Osteoblast (primary cell): ENCODE data around the gene HPN. TPM values are rescaled to one million over a fixed set of nuclear protein-coding genes. Genes with fewer than 3 reads are reported as not detected.

Source experiments
- DNase-seq: peaks from one replicate; pipeline ENCODE4 v3.0.0; 2011; ENCODE audit warnings: low spot score, mixed read lengths; ENCODE audit not compliant: insufficient read length; ENCODE audit errors: missing footprints
- H2AFZ ChIP-seq: 2 replicates; pipeline ENCODE4 v1.6.0; 2011; ENCODE audit warnings: mild to moderate bottlenecking, low read length
- H3K27ac ChIP-seq: 2 replicates; pipeline ENCODE4 v1.5.1; 2011; ENCODE audit warnings: mild to moderate bottlenecking, low read depth, low read length, moderate library complexity
- H3K27me3 ChIP-seq: 2 replicates; pipeline ENCODE4 v1.6.0; 2012; ENCODE audit warnings: mild to moderate bottlenecking, control low read depth, inconsistent platforms, low read length, moderate library complexity; ENCODE audit not compliant: insufficient read depth
- H3K36me3 ChIP-seq: 2 replicates; pipeline ENCODE4 v1.5.1; 2011; ENCODE audit warnings: mild to moderate bottlenecking, low read length, control low read depth, moderate library complexity; ENCODE audit not compliant: insufficient read depth
- H3K4me1 ChIP-seq: 2 replicates; pipeline ENCODE4 v1.5.1; 2011; ENCODE audit warnings: mild to moderate bottlenecking, low read length, control low read depth, moderate library complexity; ENCODE audit not compliant: insufficient read depth
- H3K4me2 ChIP-seq: 2 replicates; pipeline ENCODE4 v1.6.0; 2011; ENCODE audit warnings: mild to moderate bottlenecking, low read length; ENCODE audit not compliant: insufficient read depth
- H3K4me3 ChIP-seq: fragments of 200-600 bp; sonication (generic); 3 replicates; pipeline ENCODE4 v1.5.1; 2012; ENCODE audit warnings: mild to moderate bottlenecking, low read length, inconsistent platforms; ENCODE audit not compliant: insufficient read depth
- H3K79me2 ChIP-seq: 2 replicates; pipeline ENCODE4 v1.6.0; 2012; ENCODE audit warnings: mild to moderate bottlenecking, low read length, control low read depth, inconsistent platforms; ENCODE audit not compliant: insufficient read depth
- H3K9me3 ChIP-seq: 2 replicates; pipeline ENCODE4 v1.5.1; 2011; ENCODE audit warnings: low read depth, low read length, control low read depth
- H4K20me1 ChIP-seq: 2 replicates; pipeline ENCODE4 v1.6.0; 2012; ENCODE audit warnings: mild to moderate bottlenecking, low read length, control low read depth; ENCODE audit not compliant: insufficient read depth
- CTCF ChIP-seq: IDR thresholded peaks from 2 replicates; pipeline ENCODE4 v1.5.1; 2011; ENCODE audit warnings: mild to moderate bottlenecking, low read depth, low read length, moderate library complexity; ENCODE audit errors: extremely low read depth
- total RNA-seq: library from RNA; depleted of rRNA; stranded (reverse); fragments of >200 nt; gene quantifications from 2 replicates; pipeline ENCODE4 v1.2.3, GENCODE V29; 2012

HPN gene
- total RNA-seq, 1 donor, result under 0.01 TPM

DNA sequence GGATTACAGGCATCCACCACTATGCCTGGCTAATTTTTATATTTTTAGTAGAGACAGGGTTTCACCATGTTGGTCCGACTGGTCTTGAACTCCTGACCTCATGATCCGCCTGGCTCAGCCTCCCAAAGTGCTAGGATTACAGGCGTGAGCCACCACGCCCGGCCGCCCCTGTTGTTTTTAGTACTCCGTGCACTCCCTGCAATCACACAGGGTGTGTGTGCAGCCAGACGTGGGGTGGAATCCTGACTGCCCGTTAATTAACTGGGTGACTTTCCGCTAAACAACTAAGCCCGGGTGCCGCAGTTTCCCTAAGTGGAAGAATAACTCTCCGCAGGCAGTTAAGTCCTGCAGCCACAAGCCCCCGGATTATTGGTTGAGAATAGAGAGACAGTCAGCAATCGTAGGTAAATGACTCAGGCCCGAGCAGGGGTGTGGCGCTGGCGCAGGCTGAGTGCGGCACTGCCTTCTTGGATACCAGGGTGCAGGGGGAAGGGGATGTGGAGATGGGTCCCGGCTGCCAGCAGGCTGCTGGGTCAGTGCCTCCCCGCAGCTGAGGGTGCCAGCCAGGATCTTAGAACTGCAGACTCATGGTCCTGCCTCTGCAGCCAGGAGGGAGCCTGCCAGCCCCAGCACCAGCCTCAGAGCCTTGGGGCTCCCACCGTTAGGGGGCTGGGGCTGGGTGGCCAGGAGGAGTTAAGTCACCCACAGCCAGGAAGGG, 68.0 kb downstream of the HPN start:
- Histone ChIP-seq H3K4me2 (no peak overlapping the region), H3K4me1 (peaks cover 2% of the 10 kb centered on the region), H4K20me1 (no peaks in the 10 kb centered on the region), H3K4me3 (no peak overlapping the region), H3K27me3 (no peaks in the 10 kb centered on the region), H3K36me3 (no peaks in the 10 kb centered on the region), H3K79me2 (no peaks in the 10 kb centered on the region), H2AFZ (no peak overlapping the region), H3K27ac (no peak overlapping the region), H3K9me3 (no peaks in the 10 kb centered on the region)
- DNase-seq, result no peak
- no peak for TF ChIP-seq CTCF

DNA sequence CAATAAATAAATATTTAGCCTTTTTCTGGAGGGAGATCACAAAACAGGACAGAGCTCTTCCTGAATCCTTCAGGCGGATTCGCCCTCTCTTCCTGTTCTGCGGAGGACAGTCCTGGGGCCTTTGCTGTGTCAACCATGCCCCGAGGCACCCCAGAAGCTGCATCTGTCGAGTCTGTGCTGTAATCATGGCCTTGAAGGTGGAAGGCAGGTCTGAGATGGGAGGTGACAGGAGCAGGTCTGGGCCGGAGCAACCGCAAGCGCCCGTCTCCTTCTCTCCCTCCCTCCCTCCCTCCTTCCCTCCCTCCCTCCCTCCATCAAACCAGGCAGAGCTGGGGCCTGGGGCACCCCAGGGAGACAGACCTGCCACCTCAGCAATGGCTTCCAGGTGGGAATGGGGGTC, 69.5 kb downstream of the HPN start:
- Histone ChIP-seq H3K9me3 (no peaks in the 10 kb centered on the region), H4K20me1 (no peaks in the 10 kb centered on the region), H3K4me1 (peaks cover 2% of the 10 kb centered on the region), H2AFZ (no peak overlapping the region), H3K27ac (no peak overlapping the region), H3K79me2 (no peaks in the 10 kb centered on the region), H3K36me3 (no peaks in the 10 kb centered on the region), H3K4me3 (no peak overlapping the region), H3K4me2 (no peak overlapping the region), H3K27me3 (peaks cover 5% of the 10 kb centered on the region)
- TF ChIP-seq CTCF, result no peak
- no peak for DNase-seq

DNA sequence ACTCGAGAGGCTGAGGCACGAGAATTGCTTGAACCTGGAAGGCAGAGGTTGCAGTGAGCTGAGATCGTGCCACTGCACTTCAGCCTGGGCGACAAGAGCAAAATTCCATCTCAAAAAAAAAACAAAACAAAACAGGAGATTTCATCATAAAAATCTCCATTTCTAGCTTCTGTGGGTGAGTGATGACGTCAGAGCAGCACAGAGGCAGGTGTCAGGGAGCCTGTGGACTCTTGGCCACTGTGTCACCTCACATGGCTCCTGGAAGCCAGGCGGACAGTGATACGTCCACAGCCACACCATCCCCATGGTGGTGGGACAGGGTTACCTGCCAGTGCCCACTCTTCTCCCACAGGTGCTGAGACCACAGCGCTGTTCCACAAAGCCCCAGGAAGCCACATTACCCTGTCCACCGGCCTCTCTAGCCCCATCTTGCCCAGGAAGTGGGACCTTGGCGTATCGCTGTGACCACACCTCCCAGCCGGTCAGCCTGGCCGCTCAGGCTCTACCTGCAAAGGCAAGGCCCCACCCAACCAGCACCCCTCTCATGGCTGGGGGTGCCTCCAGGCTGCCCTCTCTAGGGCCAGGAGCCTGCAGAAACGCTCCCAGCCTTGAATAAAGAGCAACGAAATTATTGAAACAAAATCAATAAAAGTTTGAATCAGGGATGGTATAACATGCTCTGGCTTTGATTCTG, 71.6 kb downstream of the HPN start:
- TF ChIP-seq CTCF, result no peak
- Histone ChIP-seq H3K4me1 (no peaks in the 10 kb centered on the region), H3K36me3 (no peaks in the 10 kb centered on the region), H3K27me3 (peaks cover 14% of the 10 kb centered on the region), H3K4me3 (no peak overlapping the region), H3K9me3 (no peaks in the 10 kb centered on the region), H2AFZ (no peak overlapping the region), H3K27ac (no peak overlapping the region), H3K79me2 (no peaks in the 10 kb centered on the region), H3K4me2 (no peak overlapping the region), H4K20me1 (no peaks in the 10 kb centered on the region)
- DNase-seq, result no peak
